CD4-positive, alpha-beta T cell treated with Interleukin-15 for 4 hours (primary cell): Measurements from ENCODE around the gene CYP4F11.
"Not testable (repeated sequence)": the region's sequence is repeated elsewhere in the genome, so short reads cannot be mapped to it uniquely, and the experiment has no call there.

Experiments
- DNase-seq: peaks from one replicate; pipeline ENCODE4 v3.0.0-alpha.2; 2020; ENCODE audit warnings: low spot score

Gene CYP4F11

GRCh38 chr19:15934332-15935078, at the start of gene CYP4F11:
Gene CYP4F11 (minus strand): TSS chr19:15934529. CDS start chr19:15934408, 121 bp downstream.
- DNase-seq = no peak

GRCh38 chr19:15979293-15979692, 45.0 kb upstream of the CYP4F11 start:
- no peak for DNase-seq

GRCh38 chr19:15977690-15978089, 43.4 kb upstream of the CYP4F11 start:
- DNase-seq = no peak

- DNase-seq = no peak
Measured at GRCh38 chr19:15976836-15977689, 42.7 kb upstream of the CYP4F11 start.

- DNase-seq = no peak
Measured at GRCh38 chr19:15974856-15975255, 40.5 kb upstream of the CYP4F11 start.

- DNase-seq = not testable (repeated sequence)
Measured at GRCh38 chr19:15972043-15972442, 37.7 kb upstream of the CYP4F11 start.

- DNase-seq = no peak
Measured at GRCh38 chr19:15971224-15971780, 37.0 kb upstream of the CYP4F11 start.

- no peak for DNase-seq
Measured at GRCh38 chr19:15964231-15964630, 29.9 kb upstream of the CYP4F11 start.

GRCh38 chr19:15962319-15962718, 28.0 kb upstream of the CYP4F11 start:
- DNase-seq = no peak

- DNase-seq = no peak
Measured at GRCh38 chr19:15954820-15955219, 20.5 kb upstream of the CYP4F11 start.

GRCh38 chr19:15948223-15949058, 14.1 kb upstream of the CYP4F11 start, which contains the start of gene OR10H4:
Gene OR10H4 (plus strand): TSS chr19:15949008. CDS start chr19:15949008, 0 bp downstream.
- DNase-seq = no peak

- no peak for DNase-seq
Measured at GRCh38 chr19:15945301-15945700, 11.0 kb upstream of the CYP4F11 start.

GRCh38 chr19:15944401-15944800, 10.1 kb upstream of the CYP4F11 start:
- no peak for DNase-seq

GRCh38 chr19:15937771-15938170, 3.4 kb upstream of the CYP4F11 start:
- no peak for DNase-seq

- no peak for DNase-seq
Measured at GRCh38 chr19:15936950-15937349, 2.6 kb upstream of the CYP4F11 start.

GRCh38 chr19:15936173-15936572, 1.8 kb upstream of the CYP4F11 start:
- DNase-seq = no peak

- DNase-seq = no peak
Measured at GRCh38 chr19:15935167-15935702, 906 bp upstream of the CYP4F11 start.

- DNase-seq = not testable (repeated sequence)
Measured at GRCh38 chr19:15933761-15934331, 483 bp downstream of the CYP4F11 start.

- no peak for DNase-seq
Measured at GRCh38 chr19:15928321-15928720, 6.0 kb downstream of the CYP4F11 start.

GRCh38 chr19:15926484-15926883, 7.8 kb downstream of the CYP4F11 start:
- DNase-seq = no peak

- DNase-seq = no peak
Measured at GRCh38 chr19:15923702-15924101, 10.6 kb downstream of the CYP4F11 start.
